Rectal smooth muscle tissue (tissue), 1 donor: Measurements from ENCODE around the gene CIC.
"Not testable (repeated sequence)": the region's sequence is repeated elsewhere in the genome, so short reads cannot be mapped to it uniquely, and the experiment has no call there.

Experiments
- H3K27ac ChIP-seq: one replicate; pipeline ENCODE4 v1.7.0; 2013; ENCODE audit warnings: low read depth, low read length, inconsistent platforms
- H3K27me3 ChIP-seq: one replicate; pipeline ENCODE4 v1.7.0; 2013; ENCODE audit warnings: low read length; ENCODE audit not compliant: control insufficient read depth, insufficient read depth
- H3K36me3 ChIP-seq: one replicate; pipeline ENCODE4 v1.7.0; 2013; ENCODE audit warnings: low read length; ENCODE audit not compliant: control insufficient read depth, insufficient read depth
- H3K4me1 ChIP-seq: one replicate; pipeline ENCODE4 v1.7.0; 2013; ENCODE audit warnings: low read length; ENCODE audit not compliant: control insufficient read depth, insufficient read depth
- H3K4me3 ChIP-seq: one replicate; pipeline ENCODE4 v1.7.0; 2013; ENCODE audit warnings: low read length
- H3K9ac ChIP-seq: one replicate; pipeline ENCODE4 v1.7.0; 2013; ENCODE audit warnings: low read length

Gene CIC

DNA sequence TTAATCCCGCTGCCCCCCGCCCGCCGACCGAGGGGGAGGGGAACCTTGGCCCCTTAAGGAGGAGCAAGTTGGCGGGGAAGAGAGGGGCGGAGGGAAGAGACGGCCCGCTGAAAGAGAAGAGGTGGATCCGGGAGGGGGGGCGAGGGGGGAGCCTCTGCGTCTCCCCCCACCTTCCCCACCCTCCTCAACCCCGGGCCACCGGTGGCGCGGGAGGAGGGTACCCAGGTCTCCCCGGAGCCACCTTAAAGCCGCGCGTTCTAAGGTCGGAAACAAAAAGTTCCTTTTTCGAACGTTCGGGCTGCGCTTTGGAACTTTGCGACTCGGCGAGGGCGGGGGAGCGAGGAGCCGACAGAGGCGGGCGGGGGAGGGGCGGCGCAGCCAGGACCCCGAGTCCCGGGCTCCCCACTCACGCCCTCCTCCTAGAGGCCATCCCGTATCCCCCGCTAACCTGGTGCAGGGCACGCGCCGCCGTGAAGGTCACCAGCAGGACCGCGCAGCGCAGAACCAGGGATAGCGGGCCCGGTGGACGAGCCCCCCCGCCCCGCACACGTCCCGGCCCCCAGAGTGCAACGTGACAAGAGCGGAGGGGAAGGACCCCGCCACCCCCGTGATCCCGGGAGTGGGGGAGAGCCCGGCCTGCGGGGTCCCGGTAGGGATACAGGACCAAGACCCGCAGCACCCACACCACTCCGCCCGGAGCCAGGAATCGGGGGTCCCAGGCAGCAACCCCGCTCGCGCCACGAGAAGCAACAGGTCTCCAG is 14.8 kb upstream of the CIC start:
- Histone ChIP-seq H3K4me1 (peaks cover 27% of the 10 kb centered on the region), H3K27me3 (no peaks in the 10 kb centered on the region), H3K9ac (peak overlapping the region; percentile 96), H3K36me3 (peaks cover 5% of the 10 kb centered on the region), H3K27ac (peak overlapping the region; percentile 99), H3K4me3 (peak overlapping the region; percentile 91)

DNA sequence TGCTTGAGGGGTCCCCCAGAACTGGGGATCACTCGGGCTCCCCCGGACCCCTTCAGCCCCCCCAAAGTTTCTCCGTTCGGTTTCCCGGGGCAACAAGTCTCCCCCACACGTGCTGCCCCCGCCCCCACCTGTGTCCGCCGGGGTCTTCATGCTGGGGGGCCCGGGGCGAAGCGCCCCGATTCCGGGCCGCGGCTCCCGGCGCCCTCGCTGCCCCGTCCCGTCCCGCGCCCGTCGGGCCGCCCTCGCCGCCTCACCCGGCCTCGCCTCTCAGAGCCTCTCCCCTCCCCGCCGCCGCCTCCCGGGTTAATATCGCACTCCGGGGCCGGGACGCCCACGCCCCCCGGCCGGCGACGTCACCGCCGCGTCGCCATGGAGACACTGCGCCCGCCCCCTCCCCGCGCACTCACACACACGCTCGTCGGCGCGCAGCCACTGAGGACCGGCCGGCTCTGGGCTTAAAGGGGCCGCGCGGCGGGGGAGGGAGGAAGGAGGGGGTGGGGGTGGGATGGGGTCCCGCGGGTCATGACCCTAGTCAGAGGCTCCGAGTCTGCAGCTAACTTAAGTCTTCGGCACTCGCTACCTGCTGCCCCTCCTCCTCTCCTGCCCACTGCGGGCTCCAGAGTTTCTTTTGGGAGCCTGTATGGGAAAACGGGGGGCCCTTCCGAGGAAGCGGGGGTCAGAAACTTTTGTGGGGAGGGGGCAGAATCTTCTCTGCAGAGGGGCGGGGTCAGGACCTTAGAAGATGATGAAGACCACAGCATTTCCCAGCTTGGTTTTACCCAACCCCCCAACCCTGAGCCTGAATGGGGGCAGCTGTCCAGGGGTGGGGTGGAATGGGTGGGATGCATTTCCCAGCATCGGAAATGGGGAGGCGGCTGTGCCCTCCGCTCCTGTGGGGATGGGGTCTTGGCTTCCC is 13.9 kb upstream of the CIC start, which contains the start of gene ERF:
Gene ERF (minus strand): TSS at position 279 of the 916 bp plus-strand sequence. CDS start 129 bp downstream, at position 150.
- Histone ChIP-seq H3K27ac (peak within 1 kb of the TSS; percentile 99), H3K36me3 (peaks cover 3% of the 10 kb centered on the region), H3K4me3 (peak within 1 kb of the TSS; percentile 91), H3K27me3 (no peaks in the 10 kb centered on the region), H3K9ac (peak within 1 kb of the TSS; percentile 96), H3K4me1 (peaks cover 26% of the 10 kb centered on the region)

DNA sequence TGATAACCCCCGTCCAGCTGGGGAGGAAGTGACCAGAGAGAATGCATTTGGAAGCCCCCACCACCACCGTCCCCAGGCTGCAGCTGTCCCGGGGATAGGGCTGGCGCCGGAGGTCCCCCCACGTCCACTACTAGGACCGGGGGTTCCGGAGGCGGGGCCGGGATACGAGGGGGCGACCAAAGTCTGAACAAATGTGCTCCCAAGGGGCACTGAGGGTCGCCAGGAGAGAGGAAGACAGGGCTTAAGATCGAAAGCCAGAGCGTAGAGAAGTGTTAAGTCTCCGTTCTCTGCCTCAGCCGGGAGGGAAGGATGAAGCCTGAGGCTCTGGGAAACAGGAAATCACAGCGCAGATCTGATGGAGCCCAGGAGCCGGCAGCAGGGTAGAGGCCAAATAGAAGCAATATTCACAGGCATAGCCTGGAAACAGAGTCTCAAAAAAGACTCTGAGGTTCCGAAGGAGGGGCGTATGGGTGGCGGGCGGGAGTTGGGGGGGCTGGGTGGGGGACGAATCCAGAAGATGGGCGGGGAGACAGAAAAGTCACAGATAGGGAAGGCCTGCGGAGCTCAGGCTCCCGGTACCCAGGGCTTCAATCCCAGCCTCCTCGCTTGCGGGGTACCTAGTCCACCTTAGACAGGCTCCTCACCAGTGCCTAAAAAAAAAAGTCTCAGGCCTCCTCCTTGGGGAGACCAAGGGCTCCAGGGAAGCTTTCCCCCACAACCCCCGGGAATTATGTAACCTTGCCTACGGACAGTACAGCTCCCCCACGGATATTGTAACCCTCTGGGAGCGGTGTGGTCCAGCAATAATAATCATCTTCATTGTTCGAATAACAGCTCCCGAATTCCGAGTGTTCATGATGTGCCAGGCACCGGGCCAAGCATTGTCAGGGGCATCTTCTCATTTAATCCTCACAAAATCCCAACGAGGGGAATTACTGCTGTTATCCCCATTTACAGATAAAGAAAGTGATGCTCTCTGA is 13.0 kb upstream of the CIC start:
- Histone ChIP-seq H3K36me3 (no peaks in the 10 kb centered on the region), H3K27me3 (no peaks in the 10 kb centered on the region), H3K9ac (no peak overlapping the region), H3K4me1 (peaks cover 17% of the 10 kb centered on the region), H3K27ac (peak overlapping the region; percentile 99), H3K4me3 (peak overlapping the region; percentile 68)

DNA sequence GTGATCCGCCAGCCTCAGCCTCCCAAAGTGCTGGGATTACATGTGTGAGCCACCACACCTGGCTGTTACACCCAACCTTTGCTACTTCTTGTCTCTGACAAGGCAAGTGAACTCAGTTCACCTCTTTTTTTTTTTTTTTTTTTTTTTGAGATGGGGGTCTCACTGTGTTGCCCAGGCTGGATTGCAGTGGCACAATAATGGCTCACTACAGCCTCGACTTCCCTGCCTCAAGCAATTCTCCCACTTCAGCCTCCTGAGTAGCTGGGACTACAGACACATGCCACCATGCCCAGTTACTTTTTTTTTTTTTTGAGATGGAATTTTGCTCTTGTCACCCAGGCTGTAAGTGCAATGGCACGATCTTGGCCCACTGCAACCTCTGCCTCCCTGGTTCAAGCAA is 11.2 kb upstream of the CIC start:
- H3K27ac ChIP-seq, H3K4me1 ChIP-seq, H3K36me3 ChIP-seq, H3K27me3 ChIP-seq, H3K9ac ChIP-seq, H3K4me3 ChIP-seq: not testable (repeated sequence)

DNA sequence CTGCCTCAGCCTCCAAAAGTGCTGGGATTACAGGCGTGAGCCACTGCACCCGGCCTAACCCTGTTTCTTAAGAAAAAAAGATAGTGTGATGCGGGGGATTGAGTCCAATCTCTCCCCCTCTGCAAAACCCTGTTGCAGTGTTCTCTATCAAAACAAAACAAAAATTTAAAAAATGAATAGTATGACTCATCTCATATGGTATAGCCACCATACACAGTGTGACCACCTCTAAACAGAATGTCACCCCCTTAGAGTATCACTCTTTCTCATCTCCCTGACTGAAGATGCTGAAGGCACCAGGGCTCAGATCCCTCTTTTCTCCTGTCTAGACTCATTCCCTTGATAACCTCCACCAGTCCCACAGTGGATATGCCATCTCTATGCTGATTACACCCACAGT is 7.3 kb upstream of the CIC start:
- Histone ChIP-seq H3K4me1 (no peaks in the 10 kb centered on the region), H3K36me3 (no peaks in the 10 kb centered on the region), H3K4me3 (no peak overlapping the region), H3K27ac (no peak overlapping the region), H3K27me3 (no peaks in the 10 kb centered on the region), H3K9ac (no peak overlapping the region)

DNA sequence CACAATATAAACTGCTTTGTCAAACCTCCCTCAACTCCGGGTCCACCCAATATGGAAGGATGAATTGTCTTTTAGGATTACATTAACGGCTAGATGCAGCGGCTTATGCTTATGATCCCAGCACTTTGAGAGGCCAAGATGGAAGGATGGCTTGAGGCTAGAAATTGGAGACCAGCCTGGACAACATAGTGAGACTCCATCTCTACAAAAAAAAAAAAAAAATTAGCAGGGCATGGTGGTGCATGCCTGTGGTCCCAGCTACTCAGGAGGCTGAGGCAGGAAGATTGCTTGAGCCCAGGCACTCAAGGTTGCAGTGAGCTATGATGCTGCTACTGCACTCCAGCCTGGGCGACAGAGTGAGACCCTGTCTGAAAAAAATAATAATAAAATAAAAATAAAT is 2.9 kb upstream of the CIC start:
- H3K27ac ChIP-seq, H3K27me3 ChIP-seq, H3K4me3 ChIP-seq, H3K36me3 ChIP-seq, H3K9ac ChIP-seq: not testable (repeated sequence)
- H3K4me1 ChIP-seq = peaks cover 21% of the 10 kb centered on the region

DNA sequence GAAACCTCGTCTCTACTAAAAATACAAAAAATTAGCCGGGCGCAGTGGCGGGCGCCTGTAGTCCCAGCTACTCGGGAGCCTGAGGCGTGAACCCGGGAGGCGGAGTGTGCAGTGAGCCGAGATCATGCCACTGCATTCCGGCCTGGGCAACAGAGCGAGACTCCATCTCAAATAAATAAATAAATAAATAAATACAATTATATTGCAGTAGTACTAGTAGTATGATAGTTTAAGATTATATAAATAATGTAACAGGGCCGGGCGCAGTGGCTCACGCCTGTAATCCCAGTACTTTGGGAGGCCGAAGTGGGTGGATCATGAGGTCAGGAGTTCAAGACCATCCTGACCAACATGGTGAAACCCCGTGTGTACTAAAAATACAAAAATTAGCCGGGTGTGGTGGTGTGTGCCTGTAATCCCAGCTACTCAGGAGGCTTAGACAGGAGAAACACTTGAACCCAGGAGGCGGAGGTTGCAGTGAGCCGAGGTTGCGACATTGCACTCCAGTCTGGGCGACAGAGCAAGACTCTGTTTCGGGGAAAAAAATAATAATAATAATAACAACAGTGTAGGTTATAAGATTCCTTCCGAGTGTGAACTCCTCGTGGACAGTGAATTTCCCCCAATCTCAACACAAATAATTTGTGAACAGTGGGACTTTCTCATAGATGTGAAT is 2.0 kb upstream of the CIC start:
- H3K9ac ChIP-seq, H3K36me3 ChIP-seq, H3K27ac ChIP-seq, H3K27me3 ChIP-seq: not testable (repeated sequence)
- Histone ChIP-seq H3K4me1 (peaks cover 24% of the 10 kb centered on the region), H3K4me3 (peak overlapping the region; percentile 70)

DNA sequence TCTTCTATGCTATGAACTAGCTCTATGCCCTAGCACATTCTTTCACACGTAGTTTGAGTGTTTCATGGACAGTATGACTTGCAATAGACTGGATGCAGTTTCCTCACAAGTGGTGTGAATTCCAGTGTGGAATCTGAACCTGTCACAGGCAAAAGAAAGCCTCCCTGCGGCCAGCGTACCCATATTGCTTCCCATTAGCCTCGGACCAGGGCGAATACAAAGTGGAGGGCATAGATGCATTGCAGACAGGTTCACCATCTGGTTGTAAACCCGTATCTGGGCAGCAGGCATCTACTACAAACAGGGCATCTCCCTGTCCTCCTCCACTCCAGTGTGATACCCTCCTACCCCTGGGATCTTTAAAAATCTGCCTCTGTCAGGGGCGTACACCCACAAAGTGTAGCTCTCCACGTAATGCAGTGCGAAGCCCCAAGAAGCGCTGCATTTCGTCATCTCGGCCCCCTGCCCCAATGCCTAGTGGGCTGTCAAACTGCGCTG is 1.4 kb upstream of the CIC start:
- Histone ChIP-seq H3K36me3 (no peaks in the 10 kb centered on the region), H3K27me3 (no peaks in the 10 kb centered on the region), H3K27ac (peak overlapping the region; percentile 91), H3K9ac (peak overlapping the region; percentile 66), H3K4me1 (peaks cover 24% of the 10 kb centered on the region), H3K4me3 (peak overlapping the region; percentile 70)

DNA sequence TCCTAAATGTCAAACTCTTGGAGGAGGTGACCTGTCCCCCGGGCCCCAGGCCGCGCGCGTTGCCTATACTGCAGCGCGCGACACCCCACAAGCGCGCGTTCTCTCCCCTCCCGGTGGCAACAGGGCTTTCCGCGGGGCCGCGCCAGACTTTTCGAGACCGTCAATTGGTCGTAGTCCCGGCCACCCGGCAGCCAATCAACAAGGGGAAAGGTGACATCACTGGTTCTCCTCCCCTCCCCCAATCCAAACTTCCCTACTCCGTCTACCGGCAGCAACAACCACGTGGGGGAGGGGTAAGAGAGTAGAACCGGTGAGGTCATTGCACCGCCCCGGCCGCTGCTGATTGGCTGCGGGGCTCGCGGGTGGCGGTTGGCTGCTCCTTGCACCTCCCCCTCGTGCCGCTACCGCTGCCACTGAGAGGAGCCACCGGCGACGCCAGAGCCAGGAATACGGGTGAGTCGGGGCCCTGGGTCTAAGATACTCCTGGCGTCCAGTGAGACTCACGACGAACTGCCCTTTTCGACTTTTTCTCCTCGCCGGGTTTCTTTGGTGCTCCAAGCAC is 829 bp upstream of the CIC start:
- H3K4me1 ChIP-seq = peaks cover 24% of the 10 kb centered on the region
- H3K27ac ChIP-seq = peak overlapping the region; percentile 100
- peak overlapping the region; percentile 76 for H3K9ac ChIP-seq
- H3K27me3 ChIP-seq = no peaks in the 10 kb centered on the region
- peaks cover 2% of the 10 kb centered on the region for H3K36me3 ChIP-seq
- peak overlapping the region; percentile 85 for H3K4me3 ChIP-seq

DNA sequence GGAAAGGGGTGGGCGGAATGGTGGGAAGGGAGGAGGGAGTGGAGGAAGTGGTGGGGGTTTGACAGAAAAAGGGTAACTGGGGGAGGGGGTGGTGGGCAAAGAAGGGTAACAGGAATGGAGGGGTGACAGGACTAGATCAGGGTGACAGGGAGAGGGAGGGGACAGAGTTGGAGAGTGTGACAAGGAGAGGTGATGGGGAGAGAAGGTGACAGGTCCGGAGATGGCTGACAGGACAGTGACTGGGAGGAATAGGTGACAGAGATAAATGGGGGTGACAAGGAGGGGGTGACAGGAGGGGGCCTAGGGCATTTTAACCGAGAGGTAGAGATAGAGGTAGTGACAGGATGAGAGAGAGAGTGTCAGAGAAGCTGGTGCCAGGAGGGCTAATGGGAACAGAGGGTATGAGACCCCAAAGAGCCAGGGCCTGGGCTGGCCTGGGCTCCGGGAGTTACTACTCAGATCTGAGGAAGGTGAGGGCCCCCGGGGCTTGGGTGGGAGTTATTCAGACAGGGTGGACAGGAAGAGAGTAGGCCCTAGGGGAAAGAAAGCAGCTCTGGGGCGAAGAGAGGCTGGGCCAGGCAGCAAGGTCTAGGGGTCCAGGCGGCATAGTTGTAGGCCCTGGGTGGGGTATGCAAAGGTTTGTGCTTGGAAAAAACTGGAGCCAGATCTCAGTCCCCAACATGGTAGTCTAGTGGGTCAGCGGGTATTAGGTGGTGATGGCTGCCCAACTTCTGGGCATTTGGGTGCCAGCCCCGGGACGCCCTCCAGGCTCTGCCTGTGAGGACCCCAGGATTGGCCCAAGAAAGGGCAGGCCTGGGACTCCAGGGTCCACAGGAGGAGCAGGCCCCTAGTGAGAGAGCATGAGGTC is 660 bp downstream of the CIC start:
- Histone ChIP-seq H3K27me3 (no peaks in the 10 kb centered on the region), H3K9ac (peak overlapping the region; percentile 93), H3K36me3 (peaks cover 13% of the 10 kb centered on the region), H3K4me1 (peaks cover 24% of the 10 kb centered on the region), H3K27ac (peak overlapping the region; percentile 93), H3K4me3 (peak overlapping the region; percentile 76)
